AG10803 (cell line): ENCODE results near the gene AP3B2.
A peak's percentile ranks its signal among the peaks of the same experiment; 100 is the strongest.

Experiments used
- DNase-seq: peaks from one replicate; pipeline ENCODE4 v3.0.0; 2010; ENCODE audit warnings: low read depth
- H3K4me3 ChIP-seq: 2 replicates; pipeline ENCODE4 v1.5.1; 2011; ENCODE audit warnings: mild to moderate bottlenecking, low read length, control low read depth
- TF ChIP-seq, protein P1 (sequence below): conservative IDR thresholded peaks from 2 replicates; pipeline ENCODE4 v1.5.1; 2011; ENCODE audit warnings: mild to moderate bottlenecking, low read length, control low read depth, inconsistent platforms

Gene AP3B2

DNA sequence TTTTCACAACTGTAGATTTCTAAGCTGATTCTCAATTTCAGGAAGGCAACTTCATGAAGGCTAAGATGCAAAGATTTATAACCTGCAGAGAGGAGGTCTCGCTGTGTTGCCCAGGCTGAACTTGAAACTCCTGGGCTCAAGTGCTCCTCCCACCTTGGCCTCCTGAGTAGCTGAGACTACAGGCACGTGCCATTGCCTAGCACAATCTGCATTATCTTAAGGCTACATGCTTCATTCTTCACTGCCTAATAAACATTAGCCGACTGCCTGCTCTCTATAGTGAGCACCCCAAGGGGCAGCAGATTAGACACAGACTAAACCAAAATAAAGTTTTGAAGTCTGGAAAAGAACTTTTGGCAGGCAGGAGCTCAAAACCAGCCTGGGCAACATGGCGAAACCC, 79.6 kb downstream of the AP3B2 start:
- TF ChIP-seq, protein P1, sequence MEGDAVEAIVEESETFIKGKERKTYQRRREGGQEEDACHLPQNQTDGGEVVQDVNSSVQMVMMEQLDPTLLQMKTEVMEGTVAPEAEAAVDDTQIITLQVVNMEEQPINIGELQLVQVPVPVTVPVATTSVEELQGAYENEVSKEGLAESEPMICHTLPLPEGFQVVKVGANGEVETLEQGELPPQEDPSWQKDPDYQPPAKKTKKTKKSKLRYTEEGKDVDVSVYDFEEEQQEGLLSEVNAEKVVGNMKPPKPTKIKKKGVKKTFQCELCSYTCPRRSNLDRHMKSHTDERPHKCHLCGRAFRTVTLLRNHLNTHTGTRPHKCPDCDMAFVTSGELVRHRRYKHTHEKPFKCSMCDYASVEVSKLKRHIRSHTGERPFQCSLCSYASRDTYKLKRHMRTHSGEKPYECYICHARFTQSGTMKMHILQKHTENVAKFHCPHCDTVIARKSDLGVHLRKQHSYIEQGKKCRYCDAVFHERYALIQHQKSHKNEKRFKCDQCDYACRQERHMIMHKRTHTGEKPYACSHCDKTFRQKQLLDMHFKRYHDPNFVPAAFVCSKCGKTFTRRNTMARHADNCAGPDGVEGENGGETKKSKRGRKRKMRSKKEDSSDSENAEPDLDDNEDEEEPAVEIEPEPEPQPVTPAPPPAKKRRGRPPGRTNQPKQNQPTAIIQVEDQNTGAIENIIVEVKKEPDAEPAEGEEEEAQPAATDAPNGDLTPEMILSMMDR, result no peak
- H3K4me3 ChIP-seq, result no peak overlapping the region
- DNase-seq, result no peak

DNA sequence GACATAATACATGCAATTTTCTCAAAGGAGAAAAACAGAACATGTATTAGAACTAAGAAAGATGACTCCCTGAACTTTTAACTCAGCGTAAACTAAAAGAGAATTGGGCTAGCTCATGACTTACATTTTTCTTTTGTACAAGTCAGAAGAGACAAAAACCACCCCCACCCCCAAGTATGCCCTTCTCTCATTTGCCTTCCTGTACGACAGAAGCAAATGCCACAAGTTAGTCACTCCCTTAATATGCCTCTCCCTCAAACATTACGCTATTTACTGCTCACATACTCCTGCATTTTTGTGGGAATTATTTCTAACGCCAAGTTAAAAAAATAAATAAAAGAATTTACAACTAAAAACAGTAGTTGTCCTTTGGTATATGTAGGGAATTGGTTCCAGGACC, 84.5 kb downstream of the AP3B2 start:
- H3K4me3 ChIP-seq, result no peak overlapping the region
- peak; percentile 46 for DNase-seq
- TF ChIP-seq, protein P1, result no peak

DNA sequence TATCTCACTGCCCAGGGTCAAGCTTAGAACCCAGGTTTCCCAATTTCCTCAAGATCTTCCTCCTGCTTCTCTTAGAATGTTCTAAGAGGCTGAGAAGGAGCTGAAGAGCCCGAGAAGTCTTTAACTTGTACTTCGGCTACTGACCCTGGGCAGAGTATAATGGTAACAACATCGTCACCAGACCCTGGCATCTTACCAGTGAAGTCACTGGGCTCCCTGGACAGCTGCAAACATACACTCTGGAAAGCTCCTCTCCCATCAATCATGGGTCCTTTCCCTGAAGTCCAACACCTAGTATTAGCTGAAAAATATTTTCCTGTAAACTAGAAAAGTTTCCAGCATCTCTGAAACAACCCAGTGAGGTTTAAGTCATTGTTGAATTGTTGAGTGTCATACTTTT, 85.2 kb downstream of the AP3B2 start:
- DNase-seq, result no peak
- no peak overlapping the region for H3K4me3 ChIP-seq
- TF ChIP-seq, protein P1, result no peak

DNA sequence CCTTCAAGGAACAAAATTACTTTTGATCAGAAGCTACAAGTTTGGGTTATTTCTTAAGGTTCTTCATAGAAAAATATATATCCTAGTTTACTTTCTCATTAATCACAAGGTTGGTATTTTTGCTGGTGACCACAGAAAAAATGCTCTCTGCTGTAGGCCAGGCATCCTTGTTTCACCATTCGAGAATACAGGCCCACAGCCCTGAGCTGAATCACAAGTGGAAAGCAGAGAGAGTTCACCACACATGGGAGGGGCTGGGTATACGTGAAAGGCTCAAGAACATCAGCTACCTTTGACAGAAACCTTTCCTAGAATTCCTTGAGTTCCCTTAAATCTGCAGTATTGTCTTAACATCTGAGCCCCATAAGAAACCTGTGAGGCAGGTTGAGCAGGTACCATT, 85.7 kb downstream of the AP3B2 start:
- DNase-seq, result peak; percentile 43
- H3K4me3 ChIP-seq, result no peak overlapping the region
- TF ChIP-seq, protein P1, result no peak

DNA sequence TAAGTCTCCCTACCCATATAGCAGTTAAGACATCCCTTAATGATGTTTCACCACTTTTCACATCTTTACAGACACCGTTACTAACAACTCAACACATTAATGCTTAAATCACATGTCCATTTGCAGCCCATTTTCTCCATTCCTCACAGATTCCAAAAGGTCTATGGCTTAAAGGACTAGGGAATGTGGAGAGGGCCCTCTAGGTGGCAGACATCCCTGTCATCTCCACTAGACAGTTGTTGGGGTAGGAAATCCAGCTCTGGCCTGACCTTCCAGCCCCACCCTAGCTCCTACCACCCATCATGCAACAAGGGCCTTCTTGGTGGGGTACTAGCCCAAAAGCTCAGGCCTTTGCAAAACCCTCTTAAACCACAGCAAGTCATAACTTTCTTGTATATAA, 87.7 kb downstream of the AP3B2 start:
- H3K4me3 ChIP-seq, result no peak overlapping the region
- TF ChIP-seq, protein P1, result no peak; the same call in 1 of the 2 replicates
- no peak for DNase-seq

DNA sequence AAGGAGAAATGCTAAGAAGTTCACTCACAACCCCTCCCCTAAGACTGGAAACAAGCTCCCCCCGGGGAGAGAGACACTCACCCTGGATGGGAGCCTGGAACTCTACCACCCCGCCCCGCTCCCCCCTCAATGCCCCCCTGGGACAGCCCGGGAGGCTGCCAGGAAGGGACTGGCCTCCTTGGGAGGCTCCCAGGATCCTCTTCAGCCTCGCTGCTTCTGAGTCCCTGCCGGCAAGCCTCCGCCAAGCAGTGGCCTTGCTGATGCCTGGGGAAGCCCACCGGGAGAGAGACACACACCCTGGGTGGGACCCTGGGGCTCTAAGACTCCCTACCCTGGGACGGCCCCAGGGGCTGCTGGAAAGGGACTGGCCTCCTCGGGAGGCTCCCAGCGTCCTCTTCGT, 95.9 kb downstream of the AP3B2 start:
- TF ChIP-seq, protein P1, result no peak
- no peak overlapping the region for H3K4me3 ChIP-seq
- DNase-seq, result no peak

DNA sequence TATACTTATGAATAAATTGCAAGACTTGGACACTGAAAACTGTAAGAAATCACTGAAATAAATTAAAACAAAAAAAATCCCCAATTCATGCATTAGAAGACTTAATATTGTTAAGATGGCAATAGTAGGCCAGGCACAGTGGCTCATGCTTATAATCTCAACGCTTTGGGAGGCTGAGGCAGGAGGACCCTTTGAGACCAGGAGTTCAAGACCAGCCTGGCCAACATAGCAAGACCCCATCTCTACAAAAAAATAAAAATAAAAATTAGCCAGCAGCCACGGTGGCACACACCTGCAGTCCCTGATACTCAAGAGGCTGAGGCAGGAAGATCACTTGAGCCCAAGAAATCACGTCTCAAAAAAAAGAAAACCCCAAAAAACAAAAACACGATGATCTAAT, 98.3 kb downstream of the AP3B2 start:
- no peak for DNase-seq
- TF ChIP-seq, protein P1, result no peak

More for the DNA sequence above, 98.3 kb downstream of the AP3B2 start:
- H3K4me3 ChIP-seq, result no peak overlapping the region
